H1 (cell line): ENCODE results near the gene MIB1.

Experiments
- CBX8 ChIP-seq: fragments of 300-800, 300-1000 bp; sonication (generic); IDR thresholded peaks from 2 replicates; pipeline ENCODE4 v1.7.1; 2016; ENCODE audit warnings: low read depth, low read length, borderline replicate concordance
- CEBPB ChIP-seq: IDR thresholded peaks from 2 replicates; pipeline ENCODE4 v1.6.1; 2012; ENCODE audit warnings: low read depth, low read length
- CHD2 ChIP-seq: IDR thresholded peaks from 2 replicates; pipeline ENCODE4 v1.6.1; 2012; ENCODE audit warnings: low read length, improper control_type of control experiment
- EGR1 ChIP-seq: IDR thresholded peaks from 2 replicates; pipeline ENCODE4 v1.6.1; 2011; ENCODE audit warnings: low read depth, low read length, borderline replicate concordance
- EZH2 ChIP-seq: fragments of 200-600 bp; sonication (generic); IDR thresholded peaks from 2 replicates; pipeline ENCODE4 v1.7.1; 2012; ENCODE audit warnings: low read depth, mild to moderate bottlenecking, moderate library complexity, low read length, inconsistent platforms; ENCODE audit not compliant: severe bottlenecking
- GTF2F1 ChIP-seq: IDR thresholded peaks from 2 replicates; pipeline ENCODE4 v1.6.1; 2012; ENCODE audit warnings: low read depth, low read length, improper control_type of control experiment, borderline replicate concordance
- JUND ChIP-seq: IDR thresholded peaks from 2 replicates; pipeline ENCODE4 v1.6.1; 2011; ENCODE audit warnings: mild to moderate bottlenecking, improper control_type of control experiment, low read length
- MAX ChIP-seq: IDR thresholded peaks from 2 replicates; pipeline ENCODE4 v1.6.1; 2012; ENCODE audit warnings: inconsistent platforms
- PHF8 ChIP-seq: fragments of 200-600 bp; sonication (generic); conservative IDR thresholded peaks from 2 replicates; pipeline ENCODE4 v1.7.1; 2012; ENCODE audit warnings: low read depth, mild to moderate bottlenecking, inconsistent platforms, low read length, moderate library complexity
- POLR2A ChIP-seq, 2 experiments: IDR thresholded peaks; 1 replicate in 1 of 2; 2 replicates in 1 of 2; pipeline ENCODE4 v1.6.1; 2011; ENCODE audit warnings: low read depth in 2 of 2, low read length in 2 of 2, mild to moderate bottlenecking in 2 of 2; ENCODE audit errors: control extremely low read depth in 1 of 2
- POLR2AphosphoS5 ChIP-seq: IDR thresholded peaks from 2 replicates; pipeline ENCODE4 v1.6.1; 2011; ENCODE audit warnings: low read depth, low read length
- TAF1 ChIP-seq: IDR thresholded peaks from 2 replicates; pipeline ENCODE4 v1.6.1; 2011; ENCODE audit warnings: mild to moderate bottlenecking, low read depth, low read length
- YY1 ChIP-seq: IDR thresholded peaks from 2 replicates; pipeline ENCODE4 v1.6.1; 2011; ENCODE audit warnings: low read depth, mild to moderate bottlenecking, low read length
- TF ChIP-seq, protein P1 (sequence below), 3 experiments: IDR thresholded peaks; 1 replicate in 2 of 3; 2 replicates in 1 of 3; pipeline versions ENCODE4 v1.5.1 to v1.6.1; 2011; ENCODE audit warnings: low read length in 3 of 3, mild to moderate bottlenecking in 3 of 3, inconsistent platforms in 2 of 3, low read depth in 1 of 3, moderate library complexity in 1 of 3; ENCODE audit not compliant: insufficient read depth in 1 of 3; ENCODE audit errors: control extremely low read depth in 1 of 3

- TF ChIP-seq, protein P1, sequence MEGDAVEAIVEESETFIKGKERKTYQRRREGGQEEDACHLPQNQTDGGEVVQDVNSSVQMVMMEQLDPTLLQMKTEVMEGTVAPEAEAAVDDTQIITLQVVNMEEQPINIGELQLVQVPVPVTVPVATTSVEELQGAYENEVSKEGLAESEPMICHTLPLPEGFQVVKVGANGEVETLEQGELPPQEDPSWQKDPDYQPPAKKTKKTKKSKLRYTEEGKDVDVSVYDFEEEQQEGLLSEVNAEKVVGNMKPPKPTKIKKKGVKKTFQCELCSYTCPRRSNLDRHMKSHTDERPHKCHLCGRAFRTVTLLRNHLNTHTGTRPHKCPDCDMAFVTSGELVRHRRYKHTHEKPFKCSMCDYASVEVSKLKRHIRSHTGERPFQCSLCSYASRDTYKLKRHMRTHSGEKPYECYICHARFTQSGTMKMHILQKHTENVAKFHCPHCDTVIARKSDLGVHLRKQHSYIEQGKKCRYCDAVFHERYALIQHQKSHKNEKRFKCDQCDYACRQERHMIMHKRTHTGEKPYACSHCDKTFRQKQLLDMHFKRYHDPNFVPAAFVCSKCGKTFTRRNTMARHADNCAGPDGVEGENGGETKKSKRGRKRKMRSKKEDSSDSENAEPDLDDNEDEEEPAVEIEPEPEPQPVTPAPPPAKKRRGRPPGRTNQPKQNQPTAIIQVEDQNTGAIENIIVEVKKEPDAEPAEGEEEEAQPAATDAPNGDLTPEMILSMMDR (IDR thresholded peaks at IDR 0.05; ENCODE audit: control extremely low read depth in 1 of 3, insufficient read depth in 1 of 3, low read depth in 1 of 3, low read length in 3 of 3) = peak; percentile 21 to 87 (median 66)
- TF ChIP-seq CEBPB = no peak
- TF ChIP-seq EGR1 = no peak
- no peak for TF ChIP-seq TAF1
- TF ChIP-seq JUND = no peak
- TF ChIP-seq EZH2 = no peak
- no peak for TF ChIP-seq YY1
- TF ChIP-seq POLR2A (IDR thresholded peaks at IDR 0.05; ENCODE audit: control extremely low read depth in 1 of 2, low read depth in 2 of 2, low read length in 2 of 2) = no peak
- TF ChIP-seq MAX = no peak
- TF ChIP-seq CBX8 = no peak
- no peak for TF ChIP-seq POLR2AphosphoS5
- TF ChIP-seq PHF8 = no peak
- TF ChIP-seq CHD2 = no peak
- TF ChIP-seq GTF2F1 = no peak
These were observed 174.2 kb downstream of the MIB1 start for GRCh38 chr18:21914739-21915319.
